Hepatocyte (in vitro differentiated cells): ENCODE measurements around the gene PDE4B. TPM values are rescaled to one million over a fixed set of nuclear protein-coding genes. Genes with fewer than 3 reads are reported as not detected.

ENCODE experiments used
- DNase-seq: peaks from one replicate; pipeline ENCODE4 v3.0.0-alpha.2; 2016; ENCODE audit warnings: low spot score
- H2AFZ ChIP-seq: fragments of 200-600 bp; sonication (generic); 2 replicates; pipeline ENCODE4 v1.6.0; 2016; ENCODE audit warnings: antibody characterized with exemption, mild to moderate bottlenecking
- H3K27ac ChIP-seq: fragments of 200-600 bp; sonication (generic); 2 replicates; pipeline ENCODE4 v1.5.1; 2016; ENCODE audit warnings: mild to moderate bottlenecking
- H3K27me3 ChIP-seq: fragments of 200-600 bp; sonication (generic); 2 replicates; pipeline ENCODE4 v1.6.1; 2016
- H3K36me3 ChIP-seq: fragments of 200-600 bp; sonication (generic); replicated peaks from 2 replicates; pipeline ENCODE4 v1.5.1; 2016; ENCODE audit warnings: low read depth; ENCODE audit not compliant: insufficient read depth
- H3K4me1 ChIP-seq: fragments of 200-600 bp; sonication (generic); 2 replicates; pipeline ENCODE4 v1.5.1; 2016; ENCODE audit warnings: mild to moderate bottlenecking, moderate library complexity; ENCODE audit not compliant: insufficient read depth
- H3K4me2 ChIP-seq: fragments of 200-600 bp; sonication (generic); 2 replicates; pipeline ENCODE4 v1.6.0; 2016
- H3K4me3 ChIP-seq: fragments of 200-600 bp; sonication (generic); 2 replicates; pipeline ENCODE4 v1.5.1; 2016; ENCODE audit warnings: mild to moderate bottlenecking
- H3K79me2 ChIP-seq: fragments of 200-600 bp; sonication (generic); 2 replicates; pipeline ENCODE4 v1.6.0; 2017; ENCODE audit warnings: mild to moderate bottlenecking
- H3K9me2 ChIP-seq: fragments of 200-600 bp; sonication (generic); replicated peaks from 2 replicates; pipeline ENCODE4 v1.6.0; 2017; ENCODE audit warnings: mild to moderate bottlenecking; ENCODE audit not compliant: insufficient read depth
- H3K9me3 ChIP-seq: fragments of 200-600 bp; sonication (generic); 2 replicates; pipeline ENCODE4 v1.5.1; 2016; ENCODE audit warnings: low read depth, mild to moderate bottlenecking
- H4K20me1 ChIP-seq: fragments of 200-600 bp; sonication (generic); 2 replicates; pipeline ENCODE4 v1.6.0; 2016; ENCODE audit warnings: mild to moderate bottlenecking; ENCODE audit not compliant: insufficient read depth, poor library complexity, severe bottlenecking
- CTCF ChIP-seq: fragments of 200-600 bp; sonication (generic); IDR thresholded peaks from 2 replicates; pipeline ENCODE4 v1.5.1; 2016; ENCODE audit warnings: antibody characterized with exemption, mild to moderate bottlenecking; ENCODE audit not compliant: poor library complexity
- EZH2 ChIP-seq: fragments of 200-600 bp; sonication (generic); IDR thresholded peaks from 2 replicates; pipeline ENCODE4 v1.6.1; 2016; ENCODE audit warnings: antibody characterized with exemption, mild to moderate bottlenecking, borderline replicate concordance
- EZH2phosphoT487 ChIP-seq: fragments of 200-600 bp; sonication (generic); IDR thresholded peaks from one replicate; pipeline ENCODE4 v1.6.1; 2018; ENCODE audit warnings: antibody characterized with exemption, mild to moderate bottlenecking, low read depth, moderate library complexity; ENCODE audit not compliant: unreplicated experiment, severe bottlenecking
- WGBS: methylation state at CpG from one replicate; pipeline ENCODE4 v1.1.6; 2016; ENCODE audit warnings: low lambda C conversion rate; ENCODE audit errors: missing lambda C conversion rate; 5-methylcytosine and 5-hydroxymethylcytosine counted together
- polyA plus RNA-seq: library from polyadenylated mRNA; unstranded; fragments of >200 nt; fragmentation: Nextera tagmentation; extraction: Ambion mirVana; gene quantifications from 2 replicates; pipeline ENCODE4 v1.2.1, GENCODE V29; 2016
- total RNA-seq: library from RNA; depleted of rRNA; stranded (reverse); fragments of >200 nt; gene quantifications from 2 replicates; pipeline ENCODE4 v1.2.3, GENCODE V29; 2014

Gene PDE4B
- total and polyA plus RNA-seq, 2 experiments from 2014 or later = 1.8 to 3.4 TPM

- Histone ChIP-seq H3K4me1 (no peaks in the 10 kb centered on the region), H3K4me3 (no peak overlapping the region), H3K27ac (no peak overlapping the region), H3K4me2 (no peak overlapping the region), H2AFZ (no peak overlapping the region), H3K27me3 (no peaks in the 10 kb centered on the region), H4K20me1 (no peaks in the 10 kb centered on the region), H3K9me3 (no peaks in the 10 kb centered on the region), H3K36me3 (no peaks in the 10 kb centered on the region), H3K9me2 (no peaks in the 10 kb centered on the region), H3K79me2 (no peaks in the 10 kb centered on the region)
- 84% methylated on average over 2 of the region's 2 CpGs for WGBS
- no peak for DNase-seq
- TF ChIP-seq CTCF = no peak
- TF ChIP-seq EZH2 = no peak
- no peak for TF ChIP-seq EZH2phosphoT487
Observed at GRCh38 chr1:66074147-66074546, 281.5 kb downstream of the PDE4B start.

- Histone ChIP-seq H3K36me3 (no peaks in the 10 kb centered on the region), H2AFZ (no peak overlapping the region), H3K9me3 (no peaks in the 10 kb centered on the region), H3K79me2 (no peaks in the 10 kb centered on the region), H3K27ac (no peak overlapping the region), H4K20me1 (no peaks in the 10 kb centered on the region), H3K4me3 (no peak overlapping the region), H3K4me2 (no peak overlapping the region), H3K9me2 (no peaks in the 10 kb centered on the region), H3K4me1 (no peaks in the 10 kb centered on the region), H3K27me3 (no peaks in the 10 kb centered on the region)
- TF ChIP-seq EZH2phosphoT487 (no peak), EZH2 (no peak), CTCF (no peak)
- no peak for DNase-seq
- WGBS = 83% methylated on average over 6 of the region's 6 CpGs
Observed at GRCh38 chr1:66078412-66078811, 285.7 kb downstream of the PDE4B start.

- H2AFZ ChIP-seq = no peak overlapping the region
- H3K9me2 ChIP-seq = no peaks in the 10 kb centered on the region
- H3K4me1 ChIP-seq = no peaks in the 10 kb centered on the region
- H3K4me3 ChIP-seq = no peak overlapping the region
- no peaks in the 10 kb centered on the region for H3K79me2 ChIP-seq
- 52% methylated on average over 3 of the region's 3 CpGs for WGBS
- H3K4me2 ChIP-seq = no peak overlapping the region
- H3K9me3 ChIP-seq = no peaks in the 10 kb centered on the region
- H3K36me3 ChIP-seq = no peaks in the 10 kb centered on the region
- H4K20me1 ChIP-seq = no peaks in the 10 kb centered on the region
- H3K27me3 ChIP-seq = no peaks in the 10 kb centered on the region
- DNase-seq = no peak
- no peak overlapping the region for H3K27ac ChIP-seq
- no peak for TF ChIP-seq EZH2phosphoT487
- no peak for TF ChIP-seq EZH2
- no peak for TF ChIP-seq CTCF
Observed at GRCh38 chr1:66083003-66083402, 290.3 kb downstream of the PDE4B start.

- Histone ChIP-seq H3K27me3 (no peaks in the 10 kb centered on the region), H4K20me1 (no peaks in the 10 kb centered on the region), H3K36me3 (no peaks in the 10 kb centered on the region), H3K9me2 (no peaks in the 10 kb centered on the region), H3K9me3 (no peaks in the 10 kb centered on the region), H3K79me2 (no peaks in the 10 kb centered on the region), H3K4me1 (no peaks in the 10 kb centered on the region), H3K27ac (no peak overlapping the region), H2AFZ (no peak overlapping the region), H3K4me2 (no peak overlapping the region), H3K4me3 (no peak overlapping the region)
- TF ChIP-seq CTCF (no peak), EZH2 (no peak), EZH2phosphoT487 (no peak)
- DNase-seq = no peak
Observed at GRCh38 chr1:66084442-66084841, 291.7 kb downstream of the PDE4B start.
